OCI-LY3 (cell line): ENCODE data around the gene ACOT6.

Experiments
- CTCF ChIP-seq: fragments of 200-600, 300-600 bp; sonication (generic); IDR thresholded peaks from 2 replicates; pipeline ENCODE4 v1.5.1; 2014; ENCODE audit warnings: antibody characterized with exemption, low read length, low read depth
- EZH2phosphoT487 ChIP-seq: fragments of 200-600 bp; shearing (Covaris generic); IDR thresholded peaks from 2 replicates; pipeline ENCODE4 v1.6.1; 2018; ENCODE audit warnings: antibody characterized with exemption, mixed run types, low read depth

- TF ChIP-seq CTCF (no peak), EZH2phosphoT487 (no peak)
These were observed 32.4 kb downstream of the ACOT6 start, which contains the start of gene DNAL1 for GRCh38 chr14:73644531-73645247.
